Neural progenitor cell (in vitro differentiated cells): ENCODE measurements around the gene TBX18.

Source experiments
- EZH2 ChIP-seq: fragments of 200-600 bp; sonication (generic); IDR thresholded peaks from 2 replicates; pipeline ENCODE4 v1.6.1; 2017; ENCODE audit warnings: antibody characterized with exemption, mild to moderate bottlenecking, moderate library complexity
- EZH2phosphoT487 ChIP-seq: fragments of 200-600 bp; sonication (generic); IDR thresholded peaks from 2 replicates; pipeline ENCODE4 v1.6.1; 2017; ENCODE audit warnings: antibody characterized with exemption
- TF ChIP-seq, protein P1 (sequence below): fragments of 200-600 bp; sonication (generic); IDR thresholded peaks from 2 replicates; pipeline ENCODE4 v1.5.1; 2017; ENCODE audit warnings: antibody characterized with exemption, mild to moderate bottlenecking

DNA sequence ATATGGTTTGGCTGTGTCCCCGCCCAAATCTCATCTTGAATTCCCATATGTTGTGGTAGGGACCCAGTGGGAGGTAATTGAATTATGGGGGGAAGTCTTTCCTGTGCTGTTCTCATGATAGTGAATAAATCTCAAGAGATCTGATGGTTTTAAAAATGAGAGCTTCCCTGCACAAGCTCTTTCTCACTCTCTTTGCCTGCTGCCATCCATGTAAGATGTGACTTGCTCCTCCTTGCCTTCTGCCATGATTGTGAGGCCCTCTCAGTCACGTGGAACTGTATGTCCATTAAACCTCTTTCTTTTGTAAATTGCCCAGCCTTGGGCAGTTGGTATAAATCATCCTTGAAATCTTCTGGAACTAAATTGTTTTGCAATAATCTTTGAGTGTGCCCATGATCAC lies 31.9 kb upstream of the TBX18 start:
- TF ChIP-seq, protein P1, sequence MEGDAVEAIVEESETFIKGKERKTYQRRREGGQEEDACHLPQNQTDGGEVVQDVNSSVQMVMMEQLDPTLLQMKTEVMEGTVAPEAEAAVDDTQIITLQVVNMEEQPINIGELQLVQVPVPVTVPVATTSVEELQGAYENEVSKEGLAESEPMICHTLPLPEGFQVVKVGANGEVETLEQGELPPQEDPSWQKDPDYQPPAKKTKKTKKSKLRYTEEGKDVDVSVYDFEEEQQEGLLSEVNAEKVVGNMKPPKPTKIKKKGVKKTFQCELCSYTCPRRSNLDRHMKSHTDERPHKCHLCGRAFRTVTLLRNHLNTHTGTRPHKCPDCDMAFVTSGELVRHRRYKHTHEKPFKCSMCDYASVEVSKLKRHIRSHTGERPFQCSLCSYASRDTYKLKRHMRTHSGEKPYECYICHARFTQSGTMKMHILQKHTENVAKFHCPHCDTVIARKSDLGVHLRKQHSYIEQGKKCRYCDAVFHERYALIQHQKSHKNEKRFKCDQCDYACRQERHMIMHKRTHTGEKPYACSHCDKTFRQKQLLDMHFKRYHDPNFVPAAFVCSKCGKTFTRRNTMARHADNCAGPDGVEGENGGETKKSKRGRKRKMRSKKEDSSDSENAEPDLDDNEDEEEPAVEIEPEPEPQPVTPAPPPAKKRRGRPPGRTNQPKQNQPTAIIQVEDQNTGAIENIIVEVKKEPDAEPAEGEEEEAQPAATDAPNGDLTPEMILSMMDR, result no peak
- no peak for TF ChIP-seq EZH2
- TF ChIP-seq EZH2phosphoT487, result no peak
